ENCODE data around the gene GPR25.

GPR25 gene

GRCh38 chr1:200886594-200886993 is 13.8 kb downstream of the GPR25 start:
- ATAC-seq, result no peak
- peak overlapping the region; percentile 65 for H3K4me3 Mint-ChIP-seq
- no peaks in the 10 kb centered on the region for H3K9me3 Mint-ChIP-seq
- no peak overlapping the region for H3K27ac Mint-ChIP-seq
- DNase-seq (ENCODE audit: low spot score in 2 of 2), result no peak
- peaks cover 49% of the 10 kb centered on the region for H3K4me1 Mint-ChIP-seq
- H3K36me3 Mint-ChIP-seq, result no peaks in the 10 kb centered on the region

- H3K4me1 Mint-ChIP-seq, result peaks cover 49% of the 10 kb centered on the region
- H3K27ac Mint-ChIP-seq, result no peak overlapping the region
- H3K9me3 Mint-ChIP-seq, result no peaks in the 10 kb centered on the region
- no peaks in the 10 kb centered on the region for H3K36me3 Mint-ChIP-seq
- H3K4me3 Mint-ChIP-seq, result peak overlapping the region; percentile 65
- DNase-seq (ENCODE audit: low spot score in 2 of 2) (no peak), ATAC-seq (no peak)
These were observed 14.3 kb downstream of the GPR25 start for GRCh38 chr1:200887036-200887435.

DNA sequence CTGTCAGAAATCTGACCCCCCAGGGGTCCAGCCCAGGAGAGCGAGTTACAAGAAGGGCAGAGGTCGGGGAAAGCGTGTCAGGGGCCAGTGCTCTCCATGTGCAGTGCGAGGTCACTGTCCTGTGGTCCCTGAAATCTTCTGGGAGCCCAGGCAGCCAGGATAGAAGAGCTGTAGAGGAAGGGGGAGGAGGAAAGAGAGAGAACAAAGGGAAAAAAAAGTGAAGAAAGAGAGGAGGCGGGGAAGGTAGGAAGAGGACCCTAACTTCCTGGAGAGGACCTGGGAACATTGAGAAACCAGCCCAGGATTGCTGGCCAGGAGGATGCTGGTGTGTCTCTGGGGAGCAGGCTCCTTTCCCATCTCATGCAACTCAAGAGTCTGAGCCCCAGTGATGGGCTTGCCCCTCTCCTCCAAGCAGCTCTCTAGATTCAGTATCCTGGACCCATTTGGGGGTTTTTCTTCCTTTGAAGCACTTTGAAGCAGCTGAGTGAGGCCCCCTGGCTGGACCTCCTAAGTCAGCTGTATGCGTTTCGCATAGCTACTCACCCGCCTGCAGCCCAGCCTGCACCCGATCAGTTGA is 15.1 kb downstream of the GPR25 start:
- peaks cover 54% of the 10 kb centered on the region for H3K4me1 Mint-ChIP-seq
- H3K27ac Mint-ChIP-seq, result peak overlapping the region; percentile 1
- H3K36me3 Mint-ChIP-seq, result no peaks in the 10 kb centered on the region
- DNase-seq (ENCODE audit: low spot score in 2 of 2) (no peak), ATAC-seq (no peak)
- no peaks in the 10 kb centered on the region for H3K9me3 Mint-ChIP-seq
- peak overlapping the region; percentile 65 for H3K4me3 Mint-ChIP-seq

DNA sequence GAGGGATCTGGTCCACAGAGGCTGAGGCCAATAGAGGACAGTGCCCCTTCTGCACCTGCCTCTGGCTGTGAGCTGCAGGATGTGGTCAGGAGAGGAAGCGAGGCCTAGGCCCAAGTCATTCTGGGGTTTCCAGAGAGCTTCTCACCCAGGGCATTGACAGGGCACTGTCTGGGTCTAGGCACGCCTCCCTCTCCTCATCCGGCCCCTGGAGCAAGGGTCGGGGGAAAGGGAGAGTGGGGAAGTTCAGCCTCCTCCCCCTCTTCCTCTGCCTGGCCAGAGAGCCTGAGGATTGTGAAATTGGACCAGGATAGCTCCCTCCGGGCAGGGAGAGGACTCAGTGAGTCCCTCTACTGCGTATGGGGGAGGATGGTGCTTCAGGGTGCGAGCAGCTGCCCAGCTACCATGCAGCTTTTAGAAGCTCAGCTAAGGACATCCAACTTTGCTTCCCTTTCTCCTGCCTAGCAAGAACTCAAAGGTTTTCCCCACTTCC is 15.6 kb downstream of the GPR25 start:
- no peaks in the 10 kb centered on the region for H3K9me3 Mint-ChIP-seq
- peak; percentile 93 for ATAC-seq
- H3K4me1 Mint-ChIP-seq, result peaks cover 55% of the 10 kb centered on the region
- peak; percentile 53 to 86 for DNase-seq (ENCODE audit: low spot score in 2 of 2)
- H3K4me3 Mint-ChIP-seq, result peak overlapping the region; percentile 65
- H3K27ac Mint-ChIP-seq, result peak overlapping the region; percentile 1
- no peaks in the 10 kb centered on the region for H3K36me3 Mint-ChIP-seq

GRCh38 chr1:200889571-200889970 is 16.8 kb downstream of the GPR25 start:
- Mint-ChIP-seq H3K9me3 (no peaks in the 10 kb centered on the region), H3K27ac (peak overlapping the region; percentile 1), H3K4me3 (peak overlapping the region; percentile 65), H3K4me1 (peaks cover 55% of the 10 kb centered on the region), H3K36me3 (no peaks in the 10 kb centered on the region)
- no peak for DNase-seq (ENCODE audit: low spot score in 2 of 2)
- peak; percentile 91 for ATAC-seq

- no peaks in the 10 kb centered on the region for H3K36me3 Mint-ChIP-seq
- no peak for DNase-seq (ENCODE audit: low spot score in 2 of 2)
- ATAC-seq, result no peak
- peak overlapping the region; percentile 63 for H3K4me3 Mint-ChIP-seq
- peaks cover 55% of the 10 kb centered on the region for H3K4me1 Mint-ChIP-seq
- H3K9me3 Mint-ChIP-seq, result no peaks in the 10 kb centered on the region
- peak overlapping the region; percentile 16 for H3K27ac Mint-ChIP-seq
These were observed 17.2 kb downstream of the GPR25 start for GRCh38 chr1:200890027-200890426.

- H3K27ac Mint-ChIP-seq, result peak overlapping the region; percentile 16
- no peak for DNase-seq (ENCODE audit: low spot score in 2 of 2)
- H3K36me3 Mint-ChIP-seq, result no peaks in the 10 kb centered on the region
- H3K9me3 Mint-ChIP-seq, result no peaks in the 10 kb centered on the region
- H3K4me3 Mint-ChIP-seq, result peak overlapping the region; percentile 63
- no peak for ATAC-seq
- peaks cover 48% of the 10 kb centered on the region for H3K4me1 Mint-ChIP-seq
These were observed 18.3 kb downstream of the GPR25 start for GRCh38 chr1:200890818-200891773.

DNA sequence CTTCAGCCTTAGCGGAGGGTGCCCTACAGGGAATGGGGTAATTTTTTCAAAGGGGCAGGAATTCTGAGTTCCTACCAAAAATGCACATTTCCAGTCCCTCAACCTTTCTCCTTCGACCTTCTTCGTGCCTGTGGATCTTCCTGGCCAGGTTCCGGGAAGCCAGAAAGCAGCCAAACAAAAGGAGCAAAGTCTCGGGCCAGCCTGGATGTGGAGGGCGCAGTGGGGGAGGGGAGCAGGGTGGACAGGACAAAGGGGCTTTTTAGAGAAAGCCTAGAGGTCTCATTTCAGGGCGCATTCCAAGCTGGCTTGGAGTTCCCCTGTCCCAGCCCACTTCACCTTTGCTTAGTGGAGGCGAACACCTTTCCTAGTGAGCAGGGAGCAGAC is 19.0 kb downstream of the GPR25 start:
- H3K36me3 Mint-ChIP-seq, result no peaks in the 10 kb centered on the region
- peak overlapping the region; percentile 63 for H3K4me3 Mint-ChIP-seq
- no peaks in the 10 kb centered on the region for H3K9me3 Mint-ChIP-seq
- peaks cover 48% of the 10 kb centered on the region for H3K4me1 Mint-ChIP-seq
- ATAC-seq (no peak), DNase-seq (ENCODE audit: low spot score in 2 of 2) (no peak)
- no peak overlapping the region for H3K27ac Mint-ChIP-seq

- Mint-ChIP-seq H3K9me3 (no peaks in the 10 kb centered on the region), H3K27ac (no peak overlapping the region), H3K36me3 (no peaks in the 10 kb centered on the region), H3K4me3 (no peak overlapping the region), H3K4me1 (peaks cover 40% of the 10 kb centered on the region)
- DNase-seq (ENCODE audit: low spot score in 2 of 2) (no peak), ATAC-seq (no peak)
These were observed 19.8 kb downstream of the GPR25 start for GRCh38 chr1:200892546-200892945.

DNA sequence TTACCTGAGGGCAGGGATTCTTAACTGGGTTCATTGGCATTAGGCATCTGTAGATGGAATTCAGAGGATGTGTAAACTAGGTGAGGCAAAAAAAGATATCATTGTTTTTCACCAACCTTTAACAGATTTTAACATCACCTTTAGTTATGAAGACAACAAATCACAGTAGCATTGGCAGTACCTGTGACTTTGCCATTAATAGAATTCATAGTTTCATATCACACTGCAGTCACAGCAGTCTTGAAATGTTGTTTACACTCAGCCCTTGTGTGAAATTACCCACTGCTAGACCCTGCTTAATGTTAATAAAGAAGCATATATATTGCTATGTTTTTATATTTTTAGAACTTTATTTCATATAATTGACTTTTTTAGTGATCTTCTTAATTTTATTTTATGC is 20.2 kb downstream of the GPR25 start:
- H3K4me3 Mint-ChIP-seq, result no peak overlapping the region

GRCh38 chr1:200893411-200893901 is 20.7 kb downstream of the GPR25 start:
- no peaks in the 10 kb centered on the region for H3K9me3 Mint-ChIP-seq
- no peaks in the 10 kb centered on the region for H3K36me3 Mint-ChIP-seq
- peaks cover 40% of the 10 kb centered on the region for H3K4me1 Mint-ChIP-seq
- H3K4me3 Mint-ChIP-seq, result no peak overlapping the region
- DNase-seq (ENCODE audit: low spot score in 2 of 2) (no peak), ATAC-seq (no peak)
- no peak overlapping the region for H3K27ac Mint-ChIP-seq

More for the DNA sequence above, 20.2 kb downstream of the GPR25 start:
- Mint-ChIP-seq H3K36me3 (no peaks in the 10 kb centered on the region), H3K9me3 (no peaks in the 10 kb centered on the region), H3K4me1 (peaks cover 40% of the 10 kb centered on the region), H3K27ac (no peak overlapping the region)
- no peak for DNase-seq (ENCODE audit: low spot score in 2 of 2)
- no peak for ATAC-seq

- DNase-seq (ENCODE audit: low spot score in 2 of 2), result no peak
- Mint-ChIP-seq H3K27ac (no peak within 1 kb of the TSS), H3K4me3 (no peak within 1 kb of the TSS), H3K4me1 (peaks cover 26% of the 10 kb centered on the region), H3K36me3 (no peaks in the 10 kb centered on the region), H3K9me3 (no peaks in the 10 kb centered on the region)
- ATAC-seq, result no peak
These were observed 22.1 kb downstream of the GPR25 start, which contains the start of gene INAVA for GRCh38 chr1:200894712-200895442. INAVA (plus strand) TSS chr1:200894900; CDS start chr1:200898401, 3,501 bp downstream.

DNA sequence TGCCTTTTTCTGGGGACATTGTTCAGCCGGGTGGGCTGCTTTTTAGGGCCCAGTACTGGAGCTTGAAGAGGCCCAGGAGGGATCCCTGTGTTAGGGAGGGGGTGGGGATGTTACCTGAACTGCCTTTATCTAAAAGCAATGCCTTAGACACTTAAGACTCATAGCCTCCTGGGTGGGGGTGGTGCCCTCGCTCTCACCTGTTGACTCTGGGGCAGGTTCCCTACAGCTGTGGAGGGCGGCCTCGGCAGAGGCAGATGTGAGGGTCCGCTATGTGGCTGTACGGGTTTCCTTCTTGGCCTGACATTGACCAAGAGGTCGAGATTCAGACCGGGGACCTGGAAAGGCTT is 22.6 kb downstream of the GPR25 start:
- Mint-ChIP-seq H3K4me3 (no peak overlapping the region), H3K27ac (no peak overlapping the region), H3K9me3 (no peaks in the 10 kb centered on the region), H3K36me3 (no peaks in the 10 kb centered on the region), H3K4me1 (peaks cover 21% of the 10 kb centered on the region)
- DNase-seq (ENCODE audit: low spot score in 2 of 2), result no peak
- no peak for ATAC-seq

- Mint-ChIP-seq H3K9me3 (no peaks in the 10 kb centered on the region), H3K4me1 (peaks cover 16% of the 10 kb centered on the region), H3K4me3 (no peak overlapping the region), H3K36me3 (no peaks in the 10 kb centered on the region), H3K27ac (no peak overlapping the region)
- DNase-seq (ENCODE audit: low spot score in 2 of 2), result no peak
- ATAC-seq, result no peak
These were observed 23.2 kb downstream of the GPR25 start for GRCh38 chr1:200895801-200896530.
